Suprapubic skin (tissue), 4 donors: ENCODE results near the gene SPDYE11.
"Not testable (repeated sequence)": the region's sequence is repeated elsewhere in the genome, so short reads cannot be mapped to it uniquely, and the experiment has no call there.

Source experiments
- EP300 ChIP-seq: sonication (generic); formaldehyde crosslinking; IDR thresholded peaks from one replicate; pipeline ENCODE4 v1.6.1; 2017; ENCODE audit warnings: antibody characterized with exemption
- POLR2A ChIP-seq, 2 donors: fragments of 450-650 bp; IDR thresholded peaks; one replicate each; pipeline ENCODE4 v1.6.1; 2017; ENCODE audit warnings: antibody characterized with exemption in 2 of 2, mild to moderate bottlenecking in 2 of 2, moderate library complexity in 2 of 2
- POLR2AphosphoS5 ChIP-seq, 3 donors: sonication (generic); formaldehyde crosslinking; IDR thresholded peaks; one replicate each; pipeline ENCODE4 v1.6.1; 2017; ENCODE audit warnings: antibody characterized with exemption in 3 of 3
- TF ChIP-seq, protein P1 (sequence below), 2 donors: fragments of 200-600 bp in 1 of 2; fragments of 450-650 bp in 1 of 2; sonication (generic) in 1 of 2; IDR thresholded peaks; one replicate each; pipeline ENCODE4 v1.5.1; 2016 to 2019; ENCODE audit warnings: antibody characterized with exemption in 2 of 2, mild to moderate bottlenecking in 1 of 2, moderate library complexity in 1 of 2

DNA sequence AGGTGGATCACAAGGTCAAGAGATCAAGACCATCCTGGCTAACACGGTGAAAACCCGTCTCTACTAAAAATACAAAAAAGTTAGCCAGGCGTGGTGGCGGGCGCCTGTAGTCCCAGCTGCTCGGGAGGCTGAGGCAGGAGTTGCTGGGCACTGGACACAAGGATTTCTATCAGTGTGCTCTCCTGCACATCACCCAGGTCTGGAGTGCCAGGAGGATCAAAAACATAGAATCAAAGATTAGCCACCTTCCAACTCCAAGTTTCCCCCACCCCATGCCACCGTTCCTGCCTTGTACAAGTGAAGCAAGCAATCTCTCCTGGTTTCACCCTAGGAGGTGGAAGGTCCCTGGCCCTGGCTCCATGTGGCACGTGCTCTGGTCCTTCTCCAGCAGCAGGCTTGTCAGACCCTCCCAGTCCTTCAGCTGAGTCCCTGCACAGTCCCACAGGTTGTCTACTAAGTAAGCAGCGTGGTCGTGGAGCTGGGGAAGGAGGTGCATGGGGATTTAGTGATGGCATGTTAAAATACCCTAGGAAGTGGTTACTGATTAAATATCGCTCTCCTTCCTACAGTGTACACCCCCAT, 59.7 kb downstream of the SPDYE11 start:
- TF ChIP-seq, protein P1, sequence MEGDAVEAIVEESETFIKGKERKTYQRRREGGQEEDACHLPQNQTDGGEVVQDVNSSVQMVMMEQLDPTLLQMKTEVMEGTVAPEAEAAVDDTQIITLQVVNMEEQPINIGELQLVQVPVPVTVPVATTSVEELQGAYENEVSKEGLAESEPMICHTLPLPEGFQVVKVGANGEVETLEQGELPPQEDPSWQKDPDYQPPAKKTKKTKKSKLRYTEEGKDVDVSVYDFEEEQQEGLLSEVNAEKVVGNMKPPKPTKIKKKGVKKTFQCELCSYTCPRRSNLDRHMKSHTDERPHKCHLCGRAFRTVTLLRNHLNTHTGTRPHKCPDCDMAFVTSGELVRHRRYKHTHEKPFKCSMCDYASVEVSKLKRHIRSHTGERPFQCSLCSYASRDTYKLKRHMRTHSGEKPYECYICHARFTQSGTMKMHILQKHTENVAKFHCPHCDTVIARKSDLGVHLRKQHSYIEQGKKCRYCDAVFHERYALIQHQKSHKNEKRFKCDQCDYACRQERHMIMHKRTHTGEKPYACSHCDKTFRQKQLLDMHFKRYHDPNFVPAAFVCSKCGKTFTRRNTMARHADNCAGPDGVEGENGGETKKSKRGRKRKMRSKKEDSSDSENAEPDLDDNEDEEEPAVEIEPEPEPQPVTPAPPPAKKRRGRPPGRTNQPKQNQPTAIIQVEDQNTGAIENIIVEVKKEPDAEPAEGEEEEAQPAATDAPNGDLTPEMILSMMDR (IDR thresholded peaks at IDR 0.05) = not testable (repeated sequence)
- not testable (repeated sequence) for TF ChIP-seq POLR2A (IDR thresholded peaks at IDR 0.05); EP300; POLR2AphosphoS5 (IDR thresholded peaks at IDR 0.05)
